CD14-positive monocyte (primary cell): Measurements from ENCODE around the gene GPC6. TPM values are rescaled to one million over a fixed set of nuclear protein-coding genes. Genes with fewer than 3 reads are reported as not detected.

ENCODE experiments used
- DNase-seq, 3 donors: peaks; one replicate each; pipeline ENCODE4 v3.0.0-alpha.2; 2011 to 2022
- H2AFZ ChIP-seq: 2 replicates; pipeline ENCODE4 v1.6.0; 2012; ENCODE audit warnings: mild to moderate bottlenecking, low read depth, low read length, inconsistent platforms; ENCODE audit not compliant: insufficient read depth, poor library complexity, severe bottlenecking
- H3K27ac ChIP-seq, 2 donors: 1 replicate in 1 of 2; 2 replicates in 1 of 2; pipeline ENCODE4 v1.5.1; 2012 to 2013; ENCODE audit warnings: low read length in 2 of 2, control low read depth in 1 of 2, inconsistent platforms in 1 of 2, low read depth in 1 of 2, mild to moderate bottlenecking in 1 of 2
- H3K27me3 ChIP-seq, 2 donors: one replicate each; pipeline versions ENCODE4 v1.6.0 to v1.6.1; 2011 to 2013; ENCODE audit warnings: low read length in 2 of 2; ENCODE audit not compliant: control insufficient read depth in 2 of 2, insufficient read depth in 2 of 2
- H3K36me3 ChIP-seq, 2 donors: replicated peaks in 1 of 2; 1 replicate in 1 of 2; 2 replicates in 1 of 2; pipeline versions ENCODE4 v1.5.1 to v1.6.1; 2012 to 2013; ENCODE audit warnings: low read length in 2 of 2, control low read depth in 1 of 2, inconsistent platforms in 1 of 2, mild to moderate bottlenecking in 1 of 2; ENCODE audit not compliant: insufficient read depth in 2 of 2, control insufficient read depth in 1 of 2
- H3K4me1 ChIP-seq, 2 donors: 1 replicate in 1 of 2; 2 replicates in 1 of 2; pipeline versions ENCODE4 v1.5.1 to v1.6.1; 2012 to 2013; ENCODE audit warnings: low read length in 2 of 2, control low read depth in 1 of 2, inconsistent platforms in 1 of 2, mild to moderate bottlenecking in 1 of 2, moderate library complexity in 1 of 2; ENCODE audit not compliant: insufficient read depth in 2 of 2, control insufficient read depth in 1 of 2
- H3K4me2 ChIP-seq: replicated peaks from 2 replicates; pipeline ENCODE3; 2012; ENCODE audit warnings: low read length, moderate library complexity, mild to moderate bottlenecking; ENCODE audit not compliant: poor library complexity, severe bottlenecking; ENCODE audit errors: extremely low read depth
- H3K4me3 ChIP-seq, 3 experiments: fragments of 200-600 bp in 1 of 3; sonication (generic) in 1 of 3; replicated peaks in 1 of 3; 1 replicate in 2 of 3; 2 replicates in 1 of 3; pipeline ENCODE4 v1.5.1; 2011 to 2013; ENCODE audit warnings: low read length in 3 of 3, mild to moderate bottlenecking in 3 of 3, control low read depth in 2 of 3, low read depth in 2 of 3, inconsistent platforms in 1 of 3, moderate library complexity in 1 of 3
- H3K79me2 ChIP-seq: 2 replicates; pipeline ENCODE4 v1.6.0; 2012; ENCODE audit warnings: mild to moderate bottlenecking, control low read depth, inconsistent platforms, low read length, moderate library complexity; ENCODE audit not compliant: insufficient read depth
- H3K9ac ChIP-seq: 2 replicates; pipeline ENCODE4 v1.6.0; 2017; ENCODE audit warnings: low read length, mild to moderate bottlenecking; ENCODE audit not compliant: insufficient read depth, poor library complexity, severe bottlenecking
- H3K9me3 ChIP-seq, 2 donors: replicated peaks in 1 of 2; 1 replicate in 1 of 2; 2 replicates in 1 of 2; pipeline versions ENCODE4 v1.5.1 to v1.6.1; 2012 to 2013; ENCODE audit warnings: low read length in 2 of 2, control low read depth in 1 of 2; ENCODE audit not compliant: control insufficient read depth in 1 of 2, insufficient read depth in 1 of 2
- H4K20me1 ChIP-seq: 2 replicates; pipeline ENCODE4 v1.6.0; 2012; ENCODE audit warnings: mild to moderate bottlenecking, low read length, control low read depth, moderate library complexity; ENCODE audit not compliant: insufficient read depth
- H3K27ac Mint-ChIP-seq, 7 donors: one replicate each; pipeline ENCODE4 v1.8.0; 2020; ENCODE audit warnings: mild to moderate bottlenecking in 7 of 7, mixed read lengths in 7 of 7, moderate library complexity in 6 of 7, inconsistent platforms in 2 of 7
- H3K27me3 Mint-ChIP-seq, 3 donors: one replicate each; pipeline ENCODE4 v1.8.0; 2021 to 2022; ENCODE audit warnings: low read depth in 3 of 3, mild to moderate bottlenecking in 3 of 3, mixed read lengths in 3 of 3, moderate library complexity in 3 of 3, inconsistent platforms in 1 of 3
- H3K36me3 Mint-ChIP-seq, 2 donors: one replicate each; pipeline ENCODE4 v1.8.0; 2020; ENCODE audit warnings: mixed read lengths in 2 of 2, inconsistent platforms in 1 of 2, mild to moderate bottlenecking in 1 of 2
- H3K4me1 Mint-ChIP-seq: one replicate; pipeline ENCODE4 v1.8.0; 2020; ENCODE audit warnings: mild to moderate bottlenecking, mixed read lengths
- H3K4me3 Mint-ChIP-seq, 2 donors: one replicate each; pipeline ENCODE4 v1.8.0; 2020; ENCODE audit warnings: mild to moderate bottlenecking in 2 of 2, mixed read lengths in 2 of 2, moderate library complexity in 1 of 2
- H3K9me3 Mint-ChIP-seq, 7 donors: one replicate each; pipeline ENCODE4 v1.8.0; 2020 to 2022; ENCODE audit warnings: mixed read lengths in 7 of 7, mild to moderate bottlenecking in 6 of 7, moderate library complexity in 6 of 7, inconsistent platforms in 2 of 7
- CTCF ChIP-seq: fragments of 200-600 bp; IDR thresholded peaks from one replicate; pipeline ENCODE4 v1.8.0; 2022; ENCODE audit warnings: antibody characterized with exemption, mild to moderate bottlenecking
- WGBS: methylation state at CpG from one replicate; pipeline ENCODE4 v1.1.5; 2013; ENCODE audit warnings: missing lambda C conversion rate; ENCODE audit not compliant: insufficient coverage; 5-methylcytosine and 5-hydroxymethylcytosine counted together
- intact Hi-C, 2 donors: fragments of 100-400 bp; cut with micrococcal nuclease; formaldehyde crosslinking; loops; one replicate each; pipeline versions ENCODE4 v1.15.0 to v1.15.1; 2023
- polyA plus RNA-seq, 3 donors: library from polyadenylated mRNA; depleted of rRNA in 1 of 3; unstranded in 2 of 3; stranded (reverse) in 1 of 3; fragments of 300-500 nt in 2 of 3; fragments of >200 nt in 1 of 3; fragmentation: Illumina TruSeq in 2 of 3; gene quantifications; 1 replicate in 2 of 3; 2 replicates in 1 of 3; pipeline ENCODE4 v1.2.3, GENCODE V29; 2012 to 2021

Gene GPC6
- polyA plus RNA-seq, 3 donors: not detected

- Histone ChIP-seq H3K4me3 (no peak overlapping the region), H2AFZ (no peak overlapping the region), H3K4me2 (no peak overlapping the region), H3K9ac (no peak overlapping the region), H4K20me1 (no peaks in the 10 kb centered on the region), H3K4me1 (no peaks in the 10 kb centered on the region), H3K36me3 (no peaks in the 10 kb centered on the region), H3K9me3 (no peaks in the 10 kb centered on the region), H3K27ac (no peak overlapping the region), H3K79me2 (no peaks in the 10 kb centered on the region), H3K27me3 (no peaks in the 10 kb centered on the region)
- H3K9me3 Mint-ChIP-seq: peaks cover 0 to 2% (median 0%) of the 10 kb centered on the region in 7 donors
- TF ChIP-seq CTCF: no peak
- no peak for DNase-seq
- no peaks in the 10 kb centered on the region for H3K36me3 Mint-ChIP-seq
- H3K27me3 Mint-ChIP-seq: peaks cover 0 to 2% (median 0%) of the 10 kb centered on the region in 3 donors
- intact Hi-C loops: no loop called here
- H3K4me1 Mint-ChIP-seq: no peaks in the 10 kb centered on the region
- H3K4me3 Mint-ChIP-seq: no peak overlapping the region
- WGBS: 82% methylated on average over 2 of the region's 4 CpGs
- H3K27ac Mint-ChIP-seq: no peak overlapping the region
Observed at GRCh38 chr13:94308832-94309231, 1082.2 kb downstream of the GPC6 start.

GRCh38 chr13:94309576-94309975, 1083.0 kb downstream of the GPC6 start:
- Histone ChIP-seq H3K27ac (no peak overlapping the region), H3K4me1 (no peaks in the 10 kb centered on the region), H3K4me3 (no peak overlapping the region), H3K27me3 (no peaks in the 10 kb centered on the region), H4K20me1 (no peaks in the 10 kb centered on the region), H3K79me2 (no peaks in the 10 kb centered on the region), H3K9ac (no peak overlapping the region), H2AFZ (no peak overlapping the region), H3K36me3 (no peaks in the 10 kb centered on the region), H3K4me2 (no peak overlapping the region), H3K9me3 (no peaks in the 10 kb centered on the region)
- Mint-ChIP-seq H3K9me3 (peaks cover 0 to 2% (median 0%) of the 10 kb centered on the region in 7 donors), H3K27me3 (peaks cover 0 to 2% (median 0%) of the 10 kb centered on the region in 3 donors), H3K4me1 (no peaks in the 10 kb centered on the region), H3K4me3 (no peak overlapping the region), H3K27ac (no peak overlapping the region), H3K36me3 (no peaks in the 10 kb centered on the region)
- no peak for DNase-seq
- no CpG with 5 or more reads among the region's 3 CpGs for WGBS
- intact Hi-C loops: no loop called here
- TF ChIP-seq CTCF: no peak
